Kidney (tissue), 14 donors: ENCODE measurements around the gene MFN2. TPM values are rescaled to one million over a fixed set of nuclear protein-coding genes. Genes with fewer than 3 reads are reported as not detected.
"Not testable (repeated sequence)": the region's sequence is repeated elsewhere in the genome, so short reads cannot be mapped to it uniquely, and the experiment has no call there.

Experiments used
- DNase-seq, 5 donors: peaks; one replicate each; pipeline ENCODE4 v3.0.0-alpha.2; 2013 to 2020
- FAIRE-seq: peaks from 2 replicates; lab custom pipeline; 2012; peaks lifted over from hg19 to GRCh38; lab: Jason Lieb, UNC
- H3K27ac ChIP-seq, 2 donors: one replicate each; pipeline ENCODE4 v1.7.0; 2013; ENCODE audit warnings: low read depth in 2 of 2, low read length in 2 of 2, inconsistent platforms in 1 of 2
- H3K27me3 ChIP-seq: one replicate; pipeline ENCODE4 v1.7.1; 2013; ENCODE audit warnings: low read length, inconsistent platforms; ENCODE audit not compliant: control insufficient read depth, insufficient read depth
- H3K36me3 ChIP-seq, 3 donors: one replicate each; pipeline versions ENCODE4 v1.7.0 to v1.7.1; 2013; ENCODE audit warnings: low read length in 3 of 3, control low read depth in 1 of 3, inconsistent platforms in 1 of 3; ENCODE audit not compliant: insufficient read depth in 3 of 3, control insufficient read depth in 2 of 3
- H3K4me1 ChIP-seq, 3 donors: one replicate each; pipeline versions ENCODE4 v1.7.0 to v1.7.1; 2013; ENCODE audit warnings: low read length in 3 of 3, inconsistent platforms in 1 of 3, low read depth in 1 of 3; ENCODE audit not compliant: control insufficient read depth in 2 of 3, insufficient read depth in 2 of 3
- H3K4me3 ChIP-seq, 3 donors: one replicate each; pipeline versions ENCODE4 v1.7.0 to v1.8.1; 2013; ENCODE audit warnings: low read length in 3 of 3, control low read depth in 1 of 3, inconsistent platforms in 1 of 3
- H3K9ac ChIP-seq, 3 donors: one replicate each; pipeline versions ENCODE4 v1.7.0 to v1.7.1; 2013; ENCODE audit warnings: low read length in 3 of 3, control low read depth in 1 of 3, inconsistent platforms in 1 of 3
- H3K9me3 ChIP-seq, 3 donors: one replicate each; pipeline versions ENCODE4 v1.7.0 to v1.7.1; 2013; ENCODE audit warnings: low read length in 3 of 3, control low read depth in 1 of 3, inconsistent platforms in 1 of 3; ENCODE audit not compliant: control insufficient read depth in 2 of 3, insufficient read depth in 1 of 3
- CTCF ChIP-seq: IDR thresholded peaks from 3 replicates; pipeline ENCODE4 v1.5.1; 2012; ENCODE audit warnings: mild to moderate bottlenecking, moderate library complexity, borderline replicate concordance; ENCODE audit not compliant: insufficient read depth; ENCODE audit errors: extremely low read depth
- intact Hi-C: fragments of 100-400 bp; cut with DNase I; formaldehyde crosslinking; loops from one replicate; pipeline ENCODE4 v1.11.1; 2022
- polyA plus RNA-seq: library from polyadenylated mRNA; stranded (reverse); fragments of 350-450 nt; fragmentation: Illumina TruSeq; extraction: RNeasy Lipid Tissue Mini Kit (QIAGEN cat#74804); gene quantifications from one replicate; pipeline ENCODE4 v1.2.3, GENCODE V29; 2014; ENCODE audit warnings: low read depth, low replicate concordance; ENCODE audit not compliant: insufficient read depth
- total RNA-seq: library from RNA; stranded (reverse); fragmentation: NEBNext Ultra II Directional; extraction: Animal tissue kit (Norgen Biotek cat#: 25700); gene quantifications from one replicate; pipeline ENCODE4 v1.2.1, GENCODE V29; 2021
- donor health status: control.
- donor health status: control.
- donor health status: control.
- donor health status: control.
- donor health status: control.
- donor health status: DM: yes; HTN: yes; CAD: no.
- donor health status: Normal renal cell carcinoma (clear cell type).

The MFN2 gene
- total and polyA plus RNA-seq, 2 donors from 2014 or later = 41.1 to 77.6 TPM

DNA sequence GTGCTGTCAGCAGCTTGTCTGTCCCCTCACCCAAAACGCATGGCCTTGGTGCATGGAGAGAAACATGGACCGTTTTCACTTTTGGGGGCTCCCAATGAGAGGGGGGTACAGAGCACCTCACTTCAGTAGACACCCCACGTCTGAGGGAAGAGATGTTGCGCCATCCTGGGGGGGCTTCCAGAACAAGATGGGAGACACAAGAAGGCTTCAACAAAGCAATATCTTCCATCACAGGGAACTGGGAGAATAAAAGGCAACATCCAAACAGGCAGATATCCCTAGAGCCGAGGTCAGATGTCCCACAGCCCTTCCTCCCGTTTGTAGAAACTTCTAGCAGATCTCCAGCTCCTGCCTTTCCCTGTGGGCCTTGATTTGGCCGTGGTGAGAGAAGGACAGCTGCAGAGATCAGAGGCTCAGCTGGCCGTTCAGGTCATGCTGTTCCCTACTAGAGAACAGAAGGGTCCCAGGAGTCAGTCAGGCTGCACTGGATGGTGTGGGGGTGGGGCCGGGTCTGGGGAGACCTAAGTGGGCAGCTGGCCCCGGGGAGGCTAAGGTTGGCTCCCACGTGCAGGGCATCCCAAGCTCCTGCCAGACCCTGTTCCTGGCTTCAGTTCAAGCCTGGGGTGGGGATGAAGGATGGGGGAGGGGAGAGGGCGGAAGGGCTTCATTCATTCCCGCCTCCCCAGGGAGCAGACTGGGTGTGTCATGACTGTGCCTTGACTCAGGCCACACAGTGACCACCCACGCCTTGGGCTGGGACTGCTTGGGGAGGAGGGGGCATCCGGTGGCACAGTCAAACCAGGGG, 41.3 kb upstream of the MFN2 start:
- no peak for FAIRE-seq
- intact Hi-C loops = no loop called here
- Histone ChIP-seq H3K4me1 (peaks cover 0 to 22% (median 0%) of the 10 kb centered on the region in 3 donors), H3K9ac (no peak overlapping the region), H3K27ac (peak overlapping the region in 1 of 2 donors; percentile 72), H3K36me3 (no peaks in the 10 kb centered on the region), H3K9me3 (no peaks in the 10 kb centered on the region), H3K4me3 (no peak overlapping the region), H3K27me3 (no peaks in the 10 kb centered on the region)
- peak in 1 of 5 donors; percentile 90 for DNase-seq
- TF ChIP-seq CTCF = no peak

DNA sequence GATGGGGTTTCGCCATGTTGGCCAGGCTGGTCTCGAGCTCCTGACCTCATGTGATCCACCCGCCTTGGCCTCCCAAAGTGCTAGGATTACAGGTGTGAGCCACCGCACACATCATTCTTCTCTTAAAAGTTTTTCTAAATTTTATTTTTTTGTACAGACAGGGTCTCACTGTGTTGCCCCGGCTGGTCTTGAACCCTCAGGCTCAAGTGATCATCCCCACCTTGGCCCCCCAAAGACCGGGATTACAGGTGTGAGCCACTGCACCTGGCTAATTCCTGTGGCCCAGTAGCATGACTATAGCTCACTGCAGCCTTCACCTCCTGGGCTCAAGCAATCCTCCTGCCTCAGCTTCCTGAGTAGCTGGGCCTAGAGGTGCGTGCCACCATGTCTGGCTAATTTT, 40.5 kb upstream of the MFN2 start:
- H3K9me3 ChIP-seq, DNase-seq, H3K36me3 ChIP-seq, intact Hi-C loops, H3K9ac ChIP-seq, H3K27ac ChIP-seq, H3K27me3 ChIP-seq, H3K4me3 ChIP-seq, FAIRE-seq: not testable (repeated sequence)
- peaks cover 0 to 18% (median 0%) of the 10 kb centered on the region in 3 donors for H3K4me1 ChIP-seq

DNA sequence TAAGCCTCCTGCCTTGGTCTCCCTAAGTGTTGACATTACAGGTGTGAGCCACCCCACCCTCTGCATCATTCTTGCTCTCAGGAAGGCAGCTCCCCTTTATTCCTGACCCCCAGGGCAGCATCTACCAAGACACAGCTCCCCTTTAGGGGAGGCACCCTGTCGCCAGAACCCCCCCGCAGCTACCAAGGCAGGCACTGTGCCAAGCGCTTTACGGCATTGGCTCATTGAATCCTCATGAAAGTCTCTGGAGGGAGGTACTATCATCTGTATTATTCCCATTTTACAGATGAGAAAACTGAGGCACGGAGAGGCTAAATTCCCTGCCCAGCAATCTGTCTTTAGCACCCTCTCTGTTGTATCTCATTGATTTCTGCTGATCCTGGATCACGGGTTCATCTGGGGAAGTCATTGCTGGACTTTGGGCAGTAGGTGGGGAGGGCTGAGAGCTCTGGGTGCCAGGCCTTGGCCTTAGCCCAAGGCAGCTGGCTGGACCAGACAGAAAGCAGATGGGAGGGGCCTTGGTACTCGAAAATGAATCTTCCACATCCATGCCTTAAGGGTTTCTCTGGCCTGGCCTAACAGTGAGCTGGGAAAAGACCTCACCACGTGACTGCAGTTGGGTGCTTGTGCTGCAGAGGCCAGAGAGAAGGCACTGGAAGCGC, 39.9 kb upstream of the MFN2 start:
- no peak overlapping the region for H3K4me3 ChIP-seq
- no peaks in the 10 kb centered on the region for H3K36me3 ChIP-seq
- no peak overlapping the region for H3K9ac ChIP-seq
- peaks cover 0 to 14% (median 0%) of the 10 kb centered on the region in 3 donors for H3K4me1 ChIP-seq
- intact Hi-C loops = no loop called here
- no peaks in the 10 kb centered on the region for H3K9me3 ChIP-seq
- no peak for DNase-seq
- peak overlapping the region in 1 of 2 donors; percentile 32 for H3K27ac ChIP-seq
- FAIRE-seq = no peak
- no peak for TF ChIP-seq CTCF
- H3K27me3 ChIP-seq = no peaks in the 10 kb centered on the region

- H3K27me3 ChIP-seq = no peaks in the 10 kb centered on the region
- no peak for DNase-seq
- H3K4me3 ChIP-seq = no peak overlapping the region
- peaks cover 0 to 14% (median 0%) of the 10 kb centered on the region in 3 donors for H3K4me1 ChIP-seq
- FAIRE-seq = no peak
- no peaks in the 10 kb centered on the region for H3K36me3 ChIP-seq
- no peaks in the 10 kb centered on the region for H3K9me3 ChIP-seq
- intact Hi-C loops = no loop called here
- no peak overlapping the region for H3K27ac ChIP-seq
- TF ChIP-seq CTCF = no peak
- no peak overlapping the region for H3K9ac ChIP-seq
Measured at GRCh38 chr1:11942280-11942679, 38.0 kb upstream of the MFN2 start.
